ENCODE measurements around the gene RRAGB.
A peak's percentile ranks its signal among the peaks of the same experiment; 100 is the strongest.

RRAGB gene

DNA sequence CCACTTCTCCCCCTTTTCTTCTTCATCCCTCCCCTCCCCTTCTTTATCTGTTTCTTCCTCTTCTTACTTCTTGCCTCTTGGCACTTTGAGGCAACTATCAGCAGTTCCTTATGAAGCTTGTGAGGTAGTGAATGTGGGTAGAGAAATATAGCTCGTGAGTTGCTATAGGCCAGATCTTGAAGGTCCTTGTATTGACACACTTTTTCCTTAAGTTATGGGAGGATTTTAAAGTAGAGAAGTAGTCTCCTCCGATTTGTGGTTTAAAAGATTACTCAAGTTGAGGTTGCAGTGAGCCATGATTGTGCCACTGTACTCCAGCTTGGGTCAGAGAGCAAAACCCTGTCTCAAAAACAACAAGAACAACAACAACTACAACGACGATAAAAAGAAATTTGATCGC is 3.4 kb upstream of the RRAGB start:
- no peaks in the 10 kb centered on the region for H3K9me2 ChIP-seq (replicated peaks; ENCODE audit: insufficient read depth, low read length)
- no peak overlapping the region for H3K4me2 ChIP-seq (ENCODE audit: low read depth, low read length)
- no peak overlapping the region for H3K9ac ChIP-seq (ENCODE audit: low read length)
- TF ChIP-seq EZH2 (optimal IDR thresholded peaks at IDR 0.05; ENCODE audit: low read depth, low read length) (no peak), EZH2phosphoT487 (IDR thresholded peaks at IDR 0.05; ENCODE audit: low read length) (no peak)
- TF ChIP-seq, protein P1, sequence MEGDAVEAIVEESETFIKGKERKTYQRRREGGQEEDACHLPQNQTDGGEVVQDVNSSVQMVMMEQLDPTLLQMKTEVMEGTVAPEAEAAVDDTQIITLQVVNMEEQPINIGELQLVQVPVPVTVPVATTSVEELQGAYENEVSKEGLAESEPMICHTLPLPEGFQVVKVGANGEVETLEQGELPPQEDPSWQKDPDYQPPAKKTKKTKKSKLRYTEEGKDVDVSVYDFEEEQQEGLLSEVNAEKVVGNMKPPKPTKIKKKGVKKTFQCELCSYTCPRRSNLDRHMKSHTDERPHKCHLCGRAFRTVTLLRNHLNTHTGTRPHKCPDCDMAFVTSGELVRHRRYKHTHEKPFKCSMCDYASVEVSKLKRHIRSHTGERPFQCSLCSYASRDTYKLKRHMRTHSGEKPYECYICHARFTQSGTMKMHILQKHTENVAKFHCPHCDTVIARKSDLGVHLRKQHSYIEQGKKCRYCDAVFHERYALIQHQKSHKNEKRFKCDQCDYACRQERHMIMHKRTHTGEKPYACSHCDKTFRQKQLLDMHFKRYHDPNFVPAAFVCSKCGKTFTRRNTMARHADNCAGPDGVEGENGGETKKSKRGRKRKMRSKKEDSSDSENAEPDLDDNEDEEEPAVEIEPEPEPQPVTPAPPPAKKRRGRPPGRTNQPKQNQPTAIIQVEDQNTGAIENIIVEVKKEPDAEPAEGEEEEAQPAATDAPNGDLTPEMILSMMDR (IDR thresholded peaks at IDR 0.05; ENCODE audit: low read length) = no peak
- no peaks in the 10 kb centered on the region for H3K27me3 ChIP-seq (replicated peaks; ENCODE audit: insufficient read depth, low read length)
- H3K79me2 ChIP-seq (ENCODE audit: low read length) = 0 out of 2 replicates have a peak, but pooled peaks cover 6% of the 10 kb centered on the region
- no peaks in the 10 kb centered on the region for H3K4me1 ChIP-seq (ENCODE audit: low read length)
- H2AFZ ChIP-seq (ENCODE audit: low read length) = no peak overlapping the region
- no peak overlapping the region for H3K27ac ChIP-seq (ENCODE audit: low read length)
- no peaks in the 10 kb centered on the region; the same call in 1 of the 2 replicates for H3F3A ChIP-seq (ENCODE audit: insufficient read depth, low read length)
- no peak for DNase-seq
- H3K36me3 ChIP-seq (replicated peaks; ENCODE audit: insufficient read depth, low read length) = no peaks in the 10 kb centered on the region
- no peaks in the 10 kb centered on the region for H3K9me3 ChIP-seq (replicated peaks; ENCODE audit: insufficient read depth, low read length)
- no peaks in the 10 kb centered on the region for H4K20me1 ChIP-seq (ENCODE audit: insufficient read depth, low read length)
- H3K4me3 ChIP-seq (ENCODE audit: low read length) = no peak overlapping the region

DNA sequence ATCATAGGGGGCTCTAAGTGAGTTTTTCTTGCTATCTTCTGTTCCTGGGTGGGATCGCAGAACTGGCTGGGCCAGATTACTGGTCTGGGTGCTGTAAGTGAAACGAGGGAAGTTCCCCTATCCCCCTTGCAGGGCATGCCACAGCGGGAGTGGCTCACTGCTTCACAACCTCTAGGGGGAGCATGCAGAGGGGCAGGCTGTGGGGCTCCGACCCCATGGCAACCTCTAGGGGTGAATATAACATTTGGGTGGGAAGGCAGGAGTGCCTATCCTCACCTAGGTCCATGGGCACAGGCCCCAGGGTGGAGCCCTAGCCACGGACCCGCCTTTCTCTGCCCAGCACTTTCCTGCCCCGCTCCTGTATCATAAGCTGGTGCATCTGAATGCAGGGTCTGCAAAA is 1.7 kb upstream of the RRAGB start:
- no peaks in the 10 kb centered on the region for H3K9me2 ChIP-seq (replicated peaks; ENCODE audit: insufficient read depth, low read length)

DNA sequence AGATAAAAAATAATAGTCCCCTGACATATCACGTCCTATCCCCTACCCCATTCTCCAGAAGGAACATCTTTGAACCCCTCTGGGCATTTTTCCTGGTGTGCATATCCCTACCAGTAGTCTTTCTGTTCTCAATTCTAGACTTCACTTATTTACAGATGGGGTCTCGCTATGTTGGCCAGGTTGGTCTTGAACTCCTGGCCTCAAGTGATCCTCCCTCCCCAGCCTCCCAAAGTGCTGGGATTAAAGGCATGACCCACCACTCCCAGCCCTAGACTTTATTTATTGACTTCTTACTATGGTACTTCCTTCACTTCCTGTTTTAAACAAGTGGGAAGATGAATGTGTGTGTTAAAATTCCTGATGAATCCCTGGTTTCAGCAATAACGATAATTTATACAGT is 612 bp upstream of the RRAGB start:
- no peaks in the 10 kb centered on the region for H3K9me3 ChIP-seq (replicated peaks; ENCODE audit: insufficient read depth, low read length)
- H3K9ac ChIP-seq (ENCODE audit: low read length) = no peak overlapping the region
- H3K36me3 ChIP-seq (replicated peaks; ENCODE audit: insufficient read depth, low read length) = no peaks in the 10 kb centered on the region
- H3K79me2 ChIP-seq (ENCODE audit: low read length) = 0 out of 2 replicates have a peak, but pooled peaks cover 6% of the 10 kb centered on the region
- peak overlapping the region; percentile 10; the same call in 1 of the 2 replicates for H3K4me3 ChIP-seq (ENCODE audit: low read length)
- DNase-seq = no peak
- H3K27me3 ChIP-seq (replicated peaks; ENCODE audit: insufficient read depth, low read length) = no peaks in the 10 kb centered on the region
- H3K9me2 ChIP-seq (replicated peaks; ENCODE audit: insufficient read depth, low read length) = no peaks in the 10 kb centered on the region
- peak overlapping the region; percentile 29; the same call in 1 of the 2 replicates for H3K4me2 ChIP-seq (ENCODE audit: low read depth, low read length)
- no peaks in the 10 kb centered on the region; the same call in 1 of the 2 replicates for H3F3A ChIP-seq (ENCODE audit: insufficient read depth, low read length)
- H4K20me1 ChIP-seq (ENCODE audit: insufficient read depth, low read length) = no peaks in the 10 kb centered on the region
- H3K27ac ChIP-seq (ENCODE audit: low read length) = no peak overlapping the region; the same call in 1 of the 2 replicates
- no peak overlapping the region; the same call in 1 of the 2 replicates for H2AFZ ChIP-seq (ENCODE audit: low read length)
- H3K4me1 ChIP-seq (ENCODE audit: low read length) = no peaks in the 10 kb centered on the region
- no peak for TF ChIP-seq EZH2phosphoT487 (IDR thresholded peaks at IDR 0.05; ENCODE audit: low read length)
- TF ChIP-seq, protein P1 (IDR thresholded peaks at IDR 0.05; ENCODE audit: low read length) = no peak

More for the DNA sequence above, 1.7 kb upstream of the RRAGB start:
- H3K9ac ChIP-seq (ENCODE audit: low read length) = no peak overlapping the region
- H3K4me2 ChIP-seq (ENCODE audit: low read depth, low read length) = no peak overlapping the region
- TF ChIP-seq EZH2 (optimal IDR thresholded peaks at IDR 0.05; ENCODE audit: low read depth, low read length) = no peak
- H3K27me3 ChIP-seq (replicated peaks; ENCODE audit: insufficient read depth, low read length) = no peaks in the 10 kb centered on the region
- no peaks in the 10 kb centered on the region for H4K20me1 ChIP-seq (ENCODE audit: insufficient read depth, low read length)
- H3K36me3 ChIP-seq (replicated peaks; ENCODE audit: insufficient read depth, low read length) = no peaks in the 10 kb centered on the region
- H3K4me1 ChIP-seq (ENCODE audit: low read length) = no peaks in the 10 kb centered on the region
- DNase-seq = no peak
- H3K27ac ChIP-seq (ENCODE audit: low read length) = no peak overlapping the region
- H2AFZ ChIP-seq (ENCODE audit: low read length) = no peak overlapping the region
- H3K4me3 ChIP-seq (ENCODE audit: low read length) = no peak overlapping the region
- no peaks in the 10 kb centered on the region; the same call in 1 of the 2 replicates for H3F3A ChIP-seq (ENCODE audit: insufficient read depth, low read length)
- no peaks in the 10 kb centered on the region for H3K9me3 ChIP-seq (replicated peaks; ENCODE audit: insufficient read depth, low read length)
- 0 out of 2 replicates have a peak, but pooled peaks cover 6% of the 10 kb centered on the region for H3K79me2 ChIP-seq (ENCODE audit: low read length)

DNA sequence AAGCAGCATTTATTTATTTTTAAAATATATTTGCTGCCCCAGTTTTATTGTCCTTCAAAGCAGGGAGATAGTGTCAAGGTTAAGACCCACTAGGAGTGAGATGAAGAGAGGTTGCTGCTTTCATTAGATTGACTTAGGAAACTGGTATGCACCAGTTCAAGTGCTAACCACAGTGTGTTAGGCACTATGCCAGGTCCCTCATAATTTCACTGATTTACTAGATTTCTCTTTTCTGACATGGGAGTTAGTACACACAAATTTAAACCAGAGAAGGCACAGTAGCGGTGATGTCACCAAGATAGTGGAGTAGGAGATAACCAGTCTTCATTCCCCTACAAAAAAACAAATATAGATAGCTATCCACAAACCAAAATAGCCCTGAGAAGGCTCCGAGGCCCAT is 14.3 kb downstream of the RRAGB start:
- H3K4me3 ChIP-seq (ENCODE audit: low read length) = no peak overlapping the region
- no peaks in the 10 kb centered on the region for H4K20me1 ChIP-seq (ENCODE audit: insufficient read depth, low read length)
- TF ChIP-seq, protein P1 (IDR thresholded peaks at IDR 0.05; ENCODE audit: low read length) = no peak
- TF ChIP-seq EZH2phosphoT487 (IDR thresholded peaks at IDR 0.05; ENCODE audit: low read length) (no peak), EZH2 (optimal IDR thresholded peaks at IDR 0.05; ENCODE audit: low read depth, low read length) (no peak)
- H3K4me1 ChIP-seq (ENCODE audit: low read length) = no peaks in the 10 kb centered on the region
- H3K79me2 ChIP-seq (ENCODE audit: low read length) = no peaks in the 10 kb centered on the region
- no peaks in the 10 kb centered on the region; the same call in 1 of the 2 replicates for H3K36me3 ChIP-seq (replicated peaks; ENCODE audit: insufficient read depth, low read length)
- H3F3A ChIP-seq (ENCODE audit: insufficient read depth, low read length) = no peaks in the 10 kb centered on the region
- no peak overlapping the region for H2AFZ ChIP-seq (ENCODE audit: low read length)
- no peak overlapping the region for H3K4me2 ChIP-seq (ENCODE audit: low read depth, low read length)
- DNase-seq = no peak
- H3K9me3 ChIP-seq (replicated peaks; ENCODE audit: insufficient read depth, low read length) = no peaks in the 10 kb centered on the region
- H3K9me2 ChIP-seq (replicated peaks; ENCODE audit: insufficient read depth, low read length) = no peaks in the 10 kb centered on the region
- H3K27me3 ChIP-seq (replicated peaks; ENCODE audit: insufficient read depth, low read length) = no peaks in the 10 kb centered on the region
- H3K9ac ChIP-seq (ENCODE audit: low read length) = no peak overlapping the region
- H3K27ac ChIP-seq (ENCODE audit: low read length) = no peak overlapping the region
